Stimulated activated CD4-positive, alpha-beta T cell treated with anti-CD3 and anti-CD28 coated beads, Interleukin-15, amount 100 ng/mL, for 1 hour (primary cell): Measurements from ENCODE around the gene TTC12.

ENCODE experiments used
- DNase-seq, 2 donors: peaks; one replicate each; pipeline ENCODE4 v3.0.0-alpha.2; 2020; ENCODE audit warnings: low read depth in 1 of 2, low spot score in 1 of 2

The TTC12 gene

GRCh38 chr11:113400631-113401230 is 86.3 kb downstream of the TTC12 start:
- no peak for DNase-seq

GRCh38 chr11:113401718-113402117 is 87.3 kb downstream of the TTC12 start:
- DNase-seq, result no peak

- DNase-seq, result no peak
These were observed 90.6 kb downstream of the TTC12 start for GRCh38 chr11:113404859-113405430.

GRCh38 chr11:113405724-113406478 is 91.5 kb downstream of the TTC12 start:
- no peak for DNase-seq

- no peak for DNase-seq
These were observed 92.8 kb downstream of the TTC12 start for GRCh38 chr11:113407163-113407562.

GRCh38 chr11:113408206-113408605 is 93.8 kb downstream of the TTC12 start:
- DNase-seq, result no peak

- no peak for DNase-seq
These were observed 94.5 kb downstream of the TTC12 start for GRCh38 chr11:113408887-113409286.

GRCh38 chr11:113409526-113409925 is 95.1 kb downstream of the TTC12 start:
- DNase-seq, result no peak

GRCh38 chr11:113410414-113411135 is 96.2 kb downstream of the TTC12 start:
- no peak for DNase-seq

GRCh38 chr11:113411536-113411935 is 97.2 kb downstream of the TTC12 start:
- no peak for DNase-seq

- no peak for DNase-seq
These were observed 98.3 kb downstream of the TTC12 start for GRCh38 chr11:113412675-113413074.

- DNase-seq, result no peak
These were observed 101.0 kb downstream of the TTC12 start for GRCh38 chr11:113415343-113415742.
